AG09319 (cell line): Measurements from ENCODE around the gene TMEM271.
"Not testable (repeated sequence)": the region's sequence is repeated elsewhere in the genome, so short reads cannot be mapped to it uniquely, and the experiment has no call there.

Source experiments
- DNase-seq: peaks from one replicate; pipeline ENCODE4 v3.0.0-alpha.2; 2010; ENCODE audit warnings: low read depth; ENCODE audit errors: extremely low read depth
- TF ChIP-seq, protein P1 (sequence below): IDR thresholded peaks from 2 replicates; pipeline ENCODE4 v1.5.1; 2011; ENCODE audit warnings: low read depth, mild to moderate bottlenecking, inconsistent platforms, low read length, moderate library complexity

Gene TMEM271

DNA sequence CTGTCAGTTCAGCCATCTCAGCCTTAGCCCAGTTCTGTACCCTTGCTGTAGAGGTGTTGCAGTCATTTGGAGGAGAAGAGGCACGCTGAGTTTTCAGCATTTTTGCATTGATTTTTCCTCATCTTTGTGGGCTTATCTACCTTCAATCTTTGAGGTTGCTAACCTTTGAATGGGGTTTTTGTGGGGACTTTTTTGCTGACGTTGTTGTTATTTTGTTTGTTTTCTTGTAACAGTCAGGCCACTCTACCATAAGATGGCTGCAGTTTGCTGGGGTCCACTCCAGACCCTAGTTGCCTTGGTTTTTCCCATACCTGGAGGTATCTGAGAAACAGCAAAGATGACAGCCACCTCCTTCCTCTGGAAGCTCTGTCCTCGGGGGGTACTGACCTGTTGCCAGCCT, 22.8 kb upstream of the TMEM271 start:
- no peak for DNase-seq
- TF ChIP-seq, protein P1, sequence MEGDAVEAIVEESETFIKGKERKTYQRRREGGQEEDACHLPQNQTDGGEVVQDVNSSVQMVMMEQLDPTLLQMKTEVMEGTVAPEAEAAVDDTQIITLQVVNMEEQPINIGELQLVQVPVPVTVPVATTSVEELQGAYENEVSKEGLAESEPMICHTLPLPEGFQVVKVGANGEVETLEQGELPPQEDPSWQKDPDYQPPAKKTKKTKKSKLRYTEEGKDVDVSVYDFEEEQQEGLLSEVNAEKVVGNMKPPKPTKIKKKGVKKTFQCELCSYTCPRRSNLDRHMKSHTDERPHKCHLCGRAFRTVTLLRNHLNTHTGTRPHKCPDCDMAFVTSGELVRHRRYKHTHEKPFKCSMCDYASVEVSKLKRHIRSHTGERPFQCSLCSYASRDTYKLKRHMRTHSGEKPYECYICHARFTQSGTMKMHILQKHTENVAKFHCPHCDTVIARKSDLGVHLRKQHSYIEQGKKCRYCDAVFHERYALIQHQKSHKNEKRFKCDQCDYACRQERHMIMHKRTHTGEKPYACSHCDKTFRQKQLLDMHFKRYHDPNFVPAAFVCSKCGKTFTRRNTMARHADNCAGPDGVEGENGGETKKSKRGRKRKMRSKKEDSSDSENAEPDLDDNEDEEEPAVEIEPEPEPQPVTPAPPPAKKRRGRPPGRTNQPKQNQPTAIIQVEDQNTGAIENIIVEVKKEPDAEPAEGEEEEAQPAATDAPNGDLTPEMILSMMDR = no peak

DNA sequence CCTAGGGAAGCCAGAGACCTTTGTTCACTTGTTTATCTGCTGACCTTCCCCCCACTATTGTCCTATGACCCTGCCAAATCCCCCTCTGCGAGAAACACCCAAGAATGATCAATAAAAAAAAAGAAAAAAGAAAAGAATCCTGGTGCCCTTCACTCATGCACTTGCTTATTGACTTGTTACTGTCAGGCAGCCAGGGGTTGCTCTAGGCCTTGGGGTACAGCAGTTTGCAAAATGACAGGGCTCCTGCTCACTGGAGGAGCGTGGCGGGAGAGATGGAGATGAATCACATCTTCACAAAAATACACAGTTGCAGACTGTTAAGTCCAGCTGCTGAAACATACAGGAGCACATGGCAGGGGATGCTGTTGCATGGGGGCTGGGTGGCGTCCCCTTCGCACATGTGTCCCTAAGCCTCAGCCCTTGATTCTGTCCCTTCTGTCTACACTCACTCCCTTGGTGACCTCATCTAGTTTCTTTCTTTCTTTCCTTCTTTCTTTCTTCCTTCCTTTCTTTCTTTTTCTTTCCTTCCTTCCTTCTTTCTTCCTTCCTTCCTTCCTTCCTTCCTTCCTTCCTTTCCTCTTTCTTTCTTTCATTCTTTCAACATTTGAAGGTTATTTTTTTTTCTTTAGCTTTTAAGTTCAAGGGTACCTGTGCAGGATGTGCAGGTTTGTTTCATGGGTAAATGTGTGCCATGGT, 16.9 kb upstream of the TMEM271 start:
- no peak for DNase-seq
- TF ChIP-seq, protein P1 = no peak

DNA sequence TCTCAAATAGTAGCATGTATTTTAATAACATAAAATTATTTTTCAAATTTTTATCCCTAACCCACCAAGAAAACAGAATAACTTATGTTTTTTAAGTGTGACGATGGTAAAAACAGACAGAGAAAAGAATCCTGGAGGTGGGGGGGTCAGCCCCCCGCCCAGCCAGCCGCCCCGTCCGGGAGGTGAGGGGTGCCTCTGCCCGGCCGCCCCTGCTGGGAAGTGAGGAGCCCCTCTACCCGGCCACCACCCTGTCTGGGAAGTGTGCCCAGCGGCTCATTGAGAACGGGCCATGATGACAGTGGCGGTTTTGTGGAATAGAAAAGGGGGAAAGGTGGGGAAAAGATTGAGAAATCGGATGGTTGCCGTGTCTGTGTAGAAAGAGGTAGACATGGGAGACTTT, 16.1 kb upstream of the TMEM271 start:
- not testable (repeated sequence) for DNase-seq

DNA sequence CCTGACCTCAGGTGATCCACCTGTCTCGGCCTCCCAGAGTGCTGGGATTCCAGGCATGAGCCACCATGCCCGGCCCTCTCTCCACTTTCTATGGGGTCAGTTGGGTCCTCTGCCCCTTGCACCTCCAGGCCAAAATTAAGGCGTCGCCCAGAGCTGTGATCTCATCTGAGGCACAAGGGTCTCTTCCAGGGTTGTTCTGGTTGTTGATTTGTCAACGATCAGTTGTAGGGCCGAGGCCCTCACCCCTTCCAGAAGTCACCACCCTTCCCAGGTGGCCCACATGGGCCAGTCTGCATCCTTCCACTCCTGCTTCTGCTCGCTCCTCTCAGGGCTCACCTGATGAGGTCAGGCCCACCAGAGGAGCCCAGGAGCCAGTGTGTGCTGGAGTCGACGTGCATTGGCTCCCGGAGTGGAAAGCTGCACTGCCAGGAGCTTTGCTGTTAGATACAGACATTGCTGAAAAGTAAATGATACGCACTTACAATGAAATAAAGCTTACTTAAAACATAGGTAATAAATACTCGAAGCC, 14.3 kb upstream of the TMEM271 start:
- no peak for DNase-seq
- TF ChIP-seq, protein P1 = no peak

DNA sequence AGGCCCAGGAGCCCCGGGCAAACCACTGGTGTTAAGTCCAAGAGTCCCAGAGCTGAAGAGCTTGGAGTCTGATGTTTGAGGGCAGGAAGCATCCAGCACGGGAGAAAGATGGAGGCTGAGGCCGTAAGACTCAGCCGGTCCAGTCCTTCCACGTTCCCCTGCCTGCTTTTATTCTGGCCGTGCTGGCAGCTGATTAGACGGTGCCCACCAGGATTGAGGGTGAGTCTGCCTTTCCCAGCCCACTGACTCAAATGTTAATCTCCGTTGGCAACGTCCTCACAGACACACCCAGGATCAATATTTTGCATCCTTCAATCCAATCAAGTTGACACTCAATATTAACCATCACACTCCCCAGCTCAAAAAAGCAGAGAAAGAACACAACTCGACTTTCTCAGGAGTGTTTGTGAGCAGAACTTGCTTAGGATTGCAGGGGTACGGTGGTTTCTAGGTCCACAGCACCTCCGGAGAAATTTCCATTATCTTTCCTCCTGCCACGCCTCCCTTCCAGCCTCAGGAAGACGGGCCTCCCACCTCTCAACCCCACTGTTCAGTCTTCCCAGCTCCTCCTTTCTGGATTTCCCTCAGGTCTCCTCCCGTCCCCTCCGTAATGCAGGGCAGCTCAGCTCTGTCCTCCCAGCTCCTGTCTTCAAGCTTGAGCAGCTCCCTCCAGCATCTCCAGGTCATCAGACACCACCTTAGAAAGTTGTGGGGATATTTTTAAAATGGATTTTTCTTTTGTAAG, 13.3 kb upstream of the TMEM271 start:
- TF ChIP-seq, protein P1 = no peak
- no peak for DNase-seq

DNA sequence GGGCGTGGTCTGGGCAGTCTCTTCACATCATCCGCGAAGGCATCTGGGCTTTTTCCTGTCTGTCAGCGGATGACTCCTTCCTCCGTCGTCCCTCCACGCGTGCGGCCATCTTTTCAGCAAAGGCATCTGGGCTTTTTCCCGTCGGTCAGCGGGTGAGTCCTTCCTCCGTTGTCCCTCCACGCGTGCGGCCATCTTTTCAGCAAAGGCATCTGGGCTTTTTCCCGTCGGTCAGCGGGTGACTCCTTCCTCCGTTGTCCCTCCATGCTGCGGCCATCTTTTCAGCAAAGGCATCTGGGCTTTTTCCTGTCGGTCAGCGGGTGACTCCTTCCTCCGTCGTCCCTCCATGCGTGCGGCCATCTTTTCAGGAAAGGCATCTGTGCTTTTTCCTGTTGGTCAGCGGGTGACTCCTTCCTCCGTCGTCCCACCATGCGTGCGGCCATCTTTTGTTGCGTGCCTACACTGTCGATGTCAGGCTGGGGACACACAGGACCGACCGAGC, 12.3 kb upstream of the TMEM271 start:
- TF ChIP-seq, protein P1 = no peak
- no peak for DNase-seq

DNA sequence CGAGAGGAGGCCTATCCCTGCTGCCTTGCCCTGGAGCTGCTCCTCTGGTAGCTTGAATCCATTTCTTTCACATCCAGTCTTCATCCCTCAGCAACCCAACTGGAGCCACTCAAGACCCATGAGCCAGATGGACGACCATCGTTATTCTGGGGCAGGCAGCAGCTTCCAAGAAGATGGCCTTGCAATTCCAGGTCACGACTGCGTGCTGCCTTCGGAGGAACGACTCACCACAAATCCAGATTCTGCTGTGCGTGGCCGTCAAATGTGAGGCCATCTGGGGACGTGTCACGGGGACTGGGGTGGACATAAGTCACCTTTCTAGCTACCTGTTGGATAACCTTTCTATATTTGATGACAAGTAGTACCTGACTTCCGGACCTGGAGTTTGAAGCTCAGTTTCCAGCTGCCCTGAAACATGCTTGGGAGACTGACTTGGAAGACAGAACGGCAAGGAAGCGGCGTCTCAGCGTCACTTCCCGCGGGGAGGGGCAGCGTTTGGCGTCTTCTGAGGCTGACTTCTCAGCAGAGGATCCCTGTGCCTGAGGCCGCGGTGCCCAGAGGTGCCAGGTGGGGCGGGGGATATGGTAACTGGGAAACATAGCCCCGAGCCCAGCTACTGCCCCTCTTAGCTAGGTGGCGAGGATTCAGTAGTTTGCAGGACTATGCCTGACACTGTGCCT, 11.7 kb upstream of the TMEM271 start:
- TF ChIP-seq, protein P1 = no peak
- no peak for DNase-seq
